ENCODE data around the gene C18orf54. TPM values are rescaled to one million over a fixed set of nuclear protein-coding genes. Genes with fewer than 3 reads are reported as not detected.
A peak's percentile ranks its signal among the peaks of the same experiment; 100 is the strongest.

Gene C18orf54
- total RNA-seq, 2 donors from 2014 or later: 17.8 to 29.5 TPM

DNA sequence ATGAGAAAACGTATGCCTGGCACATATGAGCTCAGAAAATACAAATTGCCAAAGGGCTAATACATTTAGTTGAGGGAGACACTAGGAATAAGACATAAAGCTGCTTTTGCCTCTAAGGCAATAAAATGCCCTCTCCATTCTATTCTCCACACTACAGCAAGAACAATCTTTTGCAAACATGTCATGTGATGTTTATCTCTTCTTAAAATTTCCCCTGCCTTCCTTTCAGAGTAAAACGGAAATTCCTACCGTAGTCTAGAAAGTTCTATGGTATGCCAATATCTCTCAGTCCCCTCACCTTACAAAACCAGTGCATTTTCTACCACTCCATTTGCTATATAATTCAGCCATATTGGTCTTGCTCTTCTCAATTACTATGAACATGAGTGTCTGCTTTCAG is 33.1 kb downstream of the C18orf54 start:
- H3K4me1 Mint-ChIP-seq: peaks cover 22% of the 10 kb centered on the region
- no peak overlapping the region for H3K9ac ChIP-seq (ENCODE audit: extremely low read depth, low read length, poor library complexity, severe bottlenecking)
- H3K9me3 Mint-ChIP-seq: peaks cover 14% of the 10 kb centered on the region
- no peaks in the 10 kb centered on the region for H3K27me3 ChIP-seq (ENCODE audit: control insufficient read depth, insufficient read depth, low read length, poor library complexity, severe bottlenecking)
- no peak for DNase-seq
- H3K4me3 Mint-ChIP-seq: no peak overlapping the region
- H3K36me3 ChIP-seq (ENCODE audit: control insufficient read depth, insufficient read depth, low read length): no peaks in the 10 kb centered on the region
- no peak for TF ChIP-seq CTCF (conservative IDR thresholded peaks at IDR 0.05)
- peaks cover 8% of the 10 kb centered on the region for H3K4me1 ChIP-seq (ENCODE audit: control insufficient read depth, insufficient read depth, low read length)
- peaks cover 3% of the 10 kb centered on the region for H3K36me3 Mint-ChIP-seq (ENCODE audit: low read depth)
- no peak overlapping the region for H3K27ac Mint-ChIP-seq
- peaks cover 12% of the 10 kb centered on the region for H3K9me3 ChIP-seq (ENCODE audit: control insufficient read depth, low read length)
- 91 to 96% methylated on average over 2 to 3 of the region's 3 CpGs for WGBS, 2 experiments (ENCODE audit: insufficient coverage in 1 of 2, insufficient read length in 1 of 2)
- H3K27ac ChIP-seq (ENCODE audit: low read depth, low read length): no peak overlapping the region
- no peak overlapping the region for H3K4me3 ChIP-seq (ENCODE audit: low read length)
- H3K27me3 Mint-ChIP-seq (ENCODE audit: insufficient read depth): peaks cover 3% of the 10 kb centered on the region

GRCh38 chr18:54392543-54393023 is 34.9 kb downstream of the C18orf54 start:
- H3K4me3 Mint-ChIP-seq: no peak overlapping the region
- peaks cover 7% of the 10 kb centered on the region for H3K9me3 ChIP-seq (ENCODE audit: control insufficient read depth, low read length)
- H3K4me3 ChIP-seq (ENCODE audit: low read length): no peak overlapping the region
- H3K27me3 ChIP-seq (ENCODE audit: control insufficient read depth, insufficient read depth, low read length, poor library complexity, severe bottlenecking): no peaks in the 10 kb centered on the region
- peak; percentile 85 for TF ChIP-seq CTCF (conservative IDR thresholded peaks at IDR 0.05)
- H3K27ac Mint-ChIP-seq: no peak overlapping the region
- peaks cover 8% of the 10 kb centered on the region for H3K9me3 Mint-ChIP-seq
- peaks cover 15% of the 10 kb centered on the region for H3K4me1 Mint-ChIP-seq
- 13 to 41% methylated on average over 1 to 3 of the region's 3 CpGs for WGBS, 2 experiments (ENCODE audit: insufficient coverage in 1 of 2, insufficient read length in 1 of 2)
- H3K36me3 ChIP-seq (ENCODE audit: control insufficient read depth, insufficient read depth, low read length): no peaks in the 10 kb centered on the region
- no peaks in the 10 kb centered on the region for H3K36me3 Mint-ChIP-seq (ENCODE audit: low read depth)
- peaks cover 3% of the 10 kb centered on the region for H3K27me3 Mint-ChIP-seq (ENCODE audit: insufficient read depth)
- peaks cover 4% of the 10 kb centered on the region for H3K4me1 ChIP-seq (ENCODE audit: control insufficient read depth, insufficient read depth, low read length)
- H3K9ac ChIP-seq (ENCODE audit: extremely low read depth, low read length, poor library complexity, severe bottlenecking): no peak overlapping the region
- H3K27ac ChIP-seq (ENCODE audit: low read depth, low read length): no peak overlapping the region
- DNase-seq: peak; percentile 52

DNA sequence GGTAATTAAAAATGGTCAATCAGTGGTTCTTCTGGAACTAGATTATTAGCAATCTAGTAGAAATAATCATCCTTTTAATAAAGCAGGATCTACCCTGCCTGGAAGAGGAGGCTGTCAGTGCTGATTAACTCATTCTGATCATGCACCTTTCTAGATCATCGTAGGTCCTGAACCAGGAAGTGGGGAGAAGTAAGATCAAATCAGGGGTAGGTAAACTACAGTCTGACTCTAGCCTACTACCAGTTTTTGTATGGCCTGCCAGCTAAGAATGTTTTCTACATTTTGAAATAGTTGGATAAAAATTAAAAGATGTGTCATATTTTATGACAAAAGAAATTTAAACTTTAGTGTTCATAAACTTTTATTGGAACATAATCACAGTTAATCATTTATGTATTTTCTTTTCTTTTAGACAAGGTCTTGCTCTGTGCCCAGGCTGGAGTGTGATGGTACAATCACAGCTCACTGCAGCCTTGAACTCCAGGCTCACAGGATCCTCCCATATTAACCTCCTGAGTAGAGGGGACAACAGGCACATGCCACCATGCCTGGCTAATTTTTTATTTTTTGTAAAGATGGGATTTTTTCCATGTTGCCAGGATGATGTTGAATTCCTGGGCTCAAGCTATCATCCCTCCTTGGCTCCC is 36.1 kb downstream of the C18orf54 start:
- Histone ChIP-seq H3K4me3 (ENCODE audit: low read length) (no peak overlapping the region), H3K4me1 (ENCODE audit: control insufficient read depth, insufficient read depth, low read length) (peaks cover 4% of the 10 kb centered on the region), H3K27ac (ENCODE audit: low read depth, low read length) (no peak overlapping the region), H3K9ac (ENCODE audit: extremely low read depth, low read length, poor library complexity, severe bottlenecking) (no peak overlapping the region), H3K9me3 (ENCODE audit: control insufficient read depth, low read length) (no peaks in the 10 kb centered on the region), H3K27me3 (ENCODE audit: control insufficient read depth, insufficient read depth, low read length, poor library complexity, severe bottlenecking) (no peaks in the 10 kb centered on the region), H3K36me3 (ENCODE audit: control insufficient read depth, insufficient read depth, low read length) (no peaks in the 10 kb centered on the region)
- WGBS, 2 experiments (ENCODE audit: insufficient coverage in 1 of 2, insufficient read length in 1 of 2): 94 to 100% methylated on average over 1 of the region's 1 CpG
- Mint-ChIP-seq H3K9me3 (peaks cover 1% of the 10 kb centered on the region), H3K4me1 (peaks cover 8% of the 10 kb centered on the region), H3K27ac (no peak overlapping the region), H3K4me3 (no peak overlapping the region), H3K36me3 (ENCODE audit: low read depth) (no peaks in the 10 kb centered on the region), H3K27me3 (ENCODE audit: insufficient read depth) (peaks cover 3% of the 10 kb centered on the region)
- no peak for DNase-seq
- no peak for TF ChIP-seq CTCF (conservative IDR thresholded peaks at IDR 0.05)
